RCC 7860 (cell line): ENCODE measurements around the gene RFC2.

ENCODE experiments used
- DNase-seq: peaks from one replicate; pipeline ENCODE4 v3.0.0-alpha.2; 2015; ENCODE audit warnings: low spot score
- FAIRE-seq: peaks from 2 replicates; lab custom pipeline; 2012; peaks lifted over from hg19 to GRCh38; lab: Jason Lieb, UNC

The RFC2 gene

DNA sequence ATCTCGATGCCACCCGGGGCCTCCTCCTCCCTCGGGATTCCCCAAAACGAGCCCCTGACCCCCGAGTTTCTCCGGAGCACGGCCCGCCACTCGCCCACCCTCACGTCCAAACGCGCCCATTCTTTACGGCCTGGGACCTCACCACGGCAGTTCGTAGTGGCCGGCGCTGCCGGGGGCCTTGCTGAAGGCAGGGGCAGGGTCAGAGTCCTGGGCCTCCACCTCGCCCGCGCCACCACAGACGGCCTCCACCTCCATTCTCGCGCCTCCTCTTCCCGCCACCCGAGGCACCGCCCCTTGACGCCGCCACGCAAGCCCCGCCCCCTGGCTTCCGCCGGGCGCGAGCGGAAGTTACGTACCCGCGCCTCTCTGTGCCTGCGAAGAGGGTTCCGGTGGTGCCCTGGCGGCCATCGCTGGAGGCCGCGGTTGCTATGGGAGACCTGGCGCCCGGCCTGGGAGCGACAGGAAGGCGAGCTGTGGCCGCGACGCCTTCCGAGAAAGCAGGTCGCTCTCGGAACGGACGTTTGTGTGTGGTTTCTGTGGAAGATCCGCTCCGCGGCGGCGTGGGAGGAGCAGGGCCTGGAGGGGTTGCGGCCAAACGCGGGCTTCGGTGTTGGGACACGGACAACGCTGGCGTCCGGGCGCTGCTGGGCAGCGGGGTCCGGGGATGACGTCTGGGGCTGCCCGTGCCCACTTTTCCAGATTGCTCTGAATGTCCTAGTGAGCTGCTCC, at the start of gene RFC2:
Gene RFC2, minus strand, starts transcription at position 271 of the 729 bp plus-strand sequence. Its CDS starts 16 bp downstream, at position 255.
- FAIRE-seq (peak; percentile 79), DNase-seq (peak; percentile 96)

- DNase-seq (peak; percentile 24), FAIRE-seq (no peak)
Observed at GRCh38 chr7:74302745-74303221, 48.6 kb upstream of the RFC2 start.

DNA sequence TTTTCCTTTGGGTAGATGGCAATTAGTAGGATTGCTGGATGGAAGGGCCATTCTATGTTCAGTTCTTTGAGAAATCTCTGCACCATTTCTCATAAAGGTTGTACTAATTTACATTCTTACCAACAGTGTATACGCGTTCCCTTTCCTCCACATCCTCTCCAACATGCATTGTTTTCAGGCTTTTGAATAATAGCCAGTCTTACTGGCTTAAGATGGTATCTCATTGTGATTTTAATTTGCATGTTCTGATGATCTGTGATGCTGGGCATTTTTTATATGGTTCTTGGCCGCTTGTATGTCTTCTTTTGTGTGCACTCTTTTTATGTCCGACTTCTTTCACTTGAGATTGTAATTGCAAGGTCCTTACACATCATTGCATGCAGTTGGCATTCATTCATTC, 46.7 kb upstream of the RFC2 start:
- FAIRE-seq (no peak), DNase-seq (no peak)

- no peak for FAIRE-seq
Observed at GRCh38 chr7:74299401-74299800, 45.2 kb upstream of the RFC2 start.

GRCh38 chr7:74297516-74298233, 43.5 kb upstream of the RFC2 start:
- no peak for FAIRE-seq
- no peak for DNase-seq

More at GRCh38 chr7:74299401-74299800, 45.2 kb upstream of the RFC2 start:
- no peak for DNase-seq

DNA sequence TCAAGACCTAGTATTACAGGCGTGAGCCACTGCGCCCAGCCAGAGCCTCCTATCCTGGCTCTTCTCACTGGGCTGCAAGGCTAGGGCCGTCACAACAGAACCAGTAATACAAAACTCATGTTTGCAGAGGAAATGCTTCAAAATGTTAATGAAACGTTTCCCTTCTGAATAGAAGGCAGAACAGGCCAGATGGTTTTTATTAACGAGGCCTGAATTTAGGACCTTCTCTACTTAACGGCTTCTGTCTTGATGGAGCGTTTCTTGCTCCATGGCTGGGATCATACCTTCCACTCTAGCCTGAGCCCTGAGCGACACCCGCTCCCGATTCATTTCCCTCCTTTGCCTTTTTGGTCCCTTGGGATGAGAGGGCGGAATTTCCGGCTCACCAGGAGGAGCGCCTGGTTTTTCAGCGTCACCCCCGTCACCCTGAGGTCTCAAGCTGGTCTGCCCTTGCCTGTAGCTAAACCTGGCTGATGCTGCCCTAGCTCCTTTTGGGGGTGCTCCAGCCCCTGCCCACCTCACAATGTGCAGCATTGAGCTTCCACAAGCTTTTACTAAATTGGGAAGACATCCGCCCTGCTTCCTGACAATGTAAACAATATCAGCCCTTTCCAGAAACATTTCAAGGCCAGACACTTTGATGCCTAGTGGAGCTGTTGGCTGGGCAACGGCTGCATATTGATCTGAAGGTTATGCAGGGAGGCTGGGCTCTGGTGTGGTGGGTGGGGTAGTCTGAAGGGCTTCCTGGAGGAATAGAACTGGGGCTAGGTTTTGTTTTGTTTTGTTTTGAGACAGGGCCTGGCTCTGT, 40.2 kb upstream of the RFC2 start:
- DNase-seq (no peak), FAIRE-seq (no peak)

- DNase-seq, result no peak
- FAIRE-seq, result no peak
Observed at GRCh38 chr7:74293577-74293908, 39.3 kb upstream of the RFC2 start.

DNA sequence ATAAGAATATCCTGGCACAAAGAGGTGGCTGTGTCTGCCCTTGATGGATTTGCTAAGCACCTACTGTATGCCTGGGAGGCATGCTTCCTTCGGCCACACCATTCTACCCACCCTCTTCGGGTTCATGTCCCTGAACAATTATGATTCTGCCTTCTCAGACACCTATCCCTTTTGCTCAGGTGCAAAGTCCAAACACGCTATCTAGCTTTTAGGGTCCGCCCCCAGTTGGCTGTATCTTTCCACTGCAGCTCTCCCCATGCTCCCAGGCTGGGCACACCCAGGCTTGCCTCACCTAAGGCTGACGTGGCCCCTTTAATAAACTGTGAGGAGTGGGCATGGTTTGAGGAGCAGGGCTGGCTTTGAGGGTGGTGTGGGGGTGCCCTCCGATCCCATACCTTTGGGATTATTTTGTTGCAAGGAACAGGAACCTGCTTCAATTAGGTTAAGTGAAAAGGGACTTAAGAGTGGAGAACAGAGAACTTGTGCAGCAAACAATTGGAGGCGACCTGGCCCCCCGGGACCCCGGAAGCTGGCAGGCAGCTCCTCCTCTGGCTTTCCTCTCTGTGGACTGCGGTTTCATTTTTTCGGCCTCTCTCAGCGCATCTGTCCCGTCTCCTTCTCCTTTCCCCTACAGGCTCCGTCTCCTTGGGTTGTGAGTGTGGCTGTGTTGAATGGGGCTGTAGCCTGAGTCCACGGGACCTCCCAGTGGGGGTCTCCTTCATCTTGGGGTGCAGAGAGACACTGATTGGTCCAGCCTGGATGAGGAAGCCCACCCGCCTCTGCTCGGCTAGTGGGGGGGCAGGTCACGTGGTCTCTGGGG, 38.8 kb upstream of the RFC2 start:
- DNase-seq (no peak), FAIRE-seq (no peak)

- FAIRE-seq, result no peak
- no peak for DNase-seq
Observed at GRCh38 chr7:74291535-74291934, 37.3 kb upstream of the RFC2 start.

- FAIRE-seq, result no peak
- DNase-seq, result no peak
Observed at GRCh38 chr7:74290981-74291441, 36.8 kb upstream of the RFC2 start.

GRCh38 chr7:74290553-74290950, 36.4 kb upstream of the RFC2 start:
- FAIRE-seq (no peak), DNase-seq (no peak)

GRCh38 chr7:74289659-74290552, 35.7 kb upstream of the RFC2 start:
- DNase-seq (no peak), FAIRE-seq (no peak)

DNA sequence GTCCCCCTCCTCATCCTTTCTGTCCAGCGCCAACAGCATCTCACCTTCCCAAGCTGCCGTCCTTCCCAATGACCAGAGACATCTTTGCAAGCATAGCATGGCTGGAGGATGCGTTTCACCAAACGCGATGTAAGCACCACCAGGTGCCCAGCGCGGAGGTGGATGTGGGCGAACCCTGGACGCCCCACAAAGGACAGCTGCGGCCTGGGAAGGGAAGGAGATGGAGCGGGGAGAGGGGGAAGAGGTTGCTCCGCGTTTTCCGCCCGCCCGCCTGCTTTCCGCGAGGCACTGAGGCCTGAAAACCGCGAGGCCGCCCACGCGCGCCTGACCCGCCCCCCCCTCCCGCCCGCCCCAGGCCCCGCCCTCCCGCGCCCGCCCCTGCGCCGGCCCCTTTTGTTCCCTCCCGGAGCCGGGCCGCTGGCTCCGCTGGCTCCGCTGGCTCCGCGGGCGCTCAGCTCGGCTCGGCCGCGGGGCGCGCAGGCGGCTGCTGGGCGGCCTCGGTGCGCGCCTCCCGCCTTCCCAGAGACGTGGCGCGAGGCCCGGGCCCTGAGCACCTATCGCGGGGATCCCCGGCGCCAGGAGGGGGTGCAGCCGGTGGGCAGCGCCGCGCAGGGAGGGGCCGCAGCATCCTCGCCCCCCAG, 34.9 kb upstream of the RFC2 start, which contains the start of gene CLIP2:
Gene CLIP2, plus strand, starts transcription at position 390 of the 641 bp plus-strand sequence. CDS start 28,140 bp downstream, outside the sequence.
- FAIRE-seq, result no peak
- DNase-seq, result peak; percentile 65

DNA sequence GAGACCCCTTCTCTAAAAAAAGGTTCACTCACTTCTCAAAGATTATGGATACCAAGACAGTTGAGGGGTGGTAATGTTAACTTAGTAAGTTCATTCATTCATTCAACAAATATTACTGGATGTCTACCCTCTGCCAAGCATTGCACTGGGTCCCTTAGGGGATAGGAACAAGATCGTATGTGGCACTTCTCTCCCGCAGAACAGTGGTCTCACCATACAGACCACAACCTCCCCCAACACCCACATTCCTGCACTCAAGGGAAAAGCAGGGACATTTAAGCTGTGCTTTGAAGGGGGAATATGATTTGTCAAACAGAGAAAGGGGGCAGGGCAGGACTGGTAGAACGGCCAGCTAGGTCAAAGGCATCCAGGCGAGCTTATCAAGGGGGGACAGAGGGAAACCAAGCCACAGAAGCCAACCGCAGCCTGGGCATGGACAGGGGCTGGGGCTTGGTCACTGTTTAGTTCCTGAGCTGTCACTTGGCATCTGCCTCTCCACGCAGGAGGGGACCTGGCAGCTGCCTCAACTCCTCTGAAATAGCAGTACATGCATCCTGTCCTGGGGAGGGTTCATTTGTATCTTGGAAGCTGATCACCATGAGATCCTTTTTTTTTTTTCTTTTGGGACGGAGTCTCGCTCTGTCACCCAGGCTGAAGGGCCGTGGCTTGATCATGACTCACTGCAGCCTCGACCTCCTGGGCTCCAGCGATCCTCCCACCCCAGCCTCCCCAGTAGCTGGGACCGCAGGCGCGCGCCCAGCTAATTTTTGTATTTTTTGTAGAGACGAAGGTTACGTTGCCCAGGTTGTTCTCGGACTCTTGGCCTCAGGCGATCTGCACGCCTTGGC, 34.1 kb upstream of the RFC2 start:
- FAIRE-seq (peak; percentile 93), DNase-seq (peak; percentile 97)

DNA sequence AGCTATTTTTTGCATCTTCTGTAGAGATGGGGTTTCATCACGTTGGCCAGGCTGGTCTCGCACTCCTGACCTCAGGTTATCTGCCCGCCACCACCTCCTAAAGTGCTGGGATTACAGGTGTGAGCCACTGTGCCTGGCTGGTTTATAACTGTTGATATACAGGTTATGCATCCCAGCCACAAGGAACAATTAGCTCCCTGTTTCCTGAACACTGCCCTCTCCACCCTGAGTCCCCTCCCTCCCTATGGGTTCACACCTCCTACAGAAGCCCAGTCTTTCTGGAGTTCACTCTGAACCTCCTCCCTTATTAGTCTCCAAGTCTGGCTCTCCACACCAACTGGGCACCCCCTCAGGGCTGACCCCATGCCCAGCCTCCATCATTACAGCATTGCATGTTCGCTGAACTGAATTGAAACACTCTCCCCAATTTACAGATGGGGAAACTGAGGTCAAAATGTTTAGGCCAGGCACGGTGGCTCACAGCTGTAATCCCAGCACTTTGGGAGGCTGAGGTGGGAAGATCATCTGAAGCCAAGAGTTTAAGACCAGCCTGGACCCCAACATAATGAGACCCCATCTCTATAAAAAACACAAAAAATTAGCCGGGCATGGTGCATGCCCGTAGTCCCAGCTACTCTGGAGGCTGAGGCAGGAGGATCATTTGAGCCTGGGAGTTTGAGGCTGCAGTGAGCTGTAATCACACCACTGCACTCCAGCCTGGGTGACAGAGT, 33.3 kb upstream of the RFC2 start:
- DNase-seq, result no peak
- no peak for FAIRE-seq

DNA sequence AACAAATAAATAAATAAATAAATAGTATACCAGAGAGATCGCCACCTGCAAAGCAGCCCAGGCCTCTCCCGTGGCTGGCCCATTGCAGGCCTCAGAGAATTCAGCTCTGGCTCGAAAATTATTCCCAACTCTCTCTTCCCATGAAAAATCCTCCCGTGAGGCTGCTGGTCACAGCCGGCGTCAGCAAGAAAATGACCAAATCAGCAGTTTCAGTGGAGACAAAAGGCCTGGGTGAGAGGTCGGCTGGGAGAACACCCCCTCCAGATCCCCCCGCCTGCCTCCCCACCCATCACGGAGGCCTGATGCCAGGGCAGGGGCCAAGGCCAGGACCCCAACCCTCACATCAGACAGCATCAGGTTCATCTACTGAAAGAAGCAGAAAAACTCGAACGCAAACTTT, 31.9 kb upstream of the RFC2 start:
- FAIRE-seq (no peak), DNase-seq (no peak)

DNA sequence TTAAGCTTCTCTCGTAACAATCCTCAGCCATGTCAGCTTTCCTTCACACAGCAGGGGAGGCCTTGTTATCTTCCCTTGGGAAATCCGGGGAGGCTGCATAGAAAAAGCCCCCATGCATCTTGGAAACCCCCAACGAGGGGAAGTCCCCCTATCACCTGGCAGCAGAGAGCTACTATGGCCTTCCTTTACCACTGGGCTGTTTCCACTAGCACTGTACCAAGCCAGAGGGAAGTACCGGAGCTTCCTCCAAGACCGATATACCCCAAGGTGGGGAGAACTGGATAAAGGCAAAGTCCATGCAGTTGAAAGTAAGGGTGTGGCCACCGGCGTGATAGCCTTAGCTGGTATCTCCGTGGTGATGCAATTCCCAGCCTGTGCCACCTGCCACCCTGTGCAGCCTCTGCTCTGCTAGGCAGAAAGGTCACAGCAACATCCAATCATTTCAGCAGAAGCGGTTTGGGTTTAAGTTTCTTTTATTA, 30.6 kb upstream of the RFC2 start:
- DNase-seq, result no peak
- FAIRE-seq, result no peak
